SKM-1 (cell line): ENCODE measurements around the gene TUB.
A peak's percentile ranks its signal among the peaks of the same experiment; 100 is the strongest.

ENCODE experiments used
- DNase-seq: peaks from one replicate; lab custom pipeline; 2025; ENCODE audit not compliant: unreplicated experiment; lab: John Stamatoyannopoulos, UW

TUB gene

DNA sequence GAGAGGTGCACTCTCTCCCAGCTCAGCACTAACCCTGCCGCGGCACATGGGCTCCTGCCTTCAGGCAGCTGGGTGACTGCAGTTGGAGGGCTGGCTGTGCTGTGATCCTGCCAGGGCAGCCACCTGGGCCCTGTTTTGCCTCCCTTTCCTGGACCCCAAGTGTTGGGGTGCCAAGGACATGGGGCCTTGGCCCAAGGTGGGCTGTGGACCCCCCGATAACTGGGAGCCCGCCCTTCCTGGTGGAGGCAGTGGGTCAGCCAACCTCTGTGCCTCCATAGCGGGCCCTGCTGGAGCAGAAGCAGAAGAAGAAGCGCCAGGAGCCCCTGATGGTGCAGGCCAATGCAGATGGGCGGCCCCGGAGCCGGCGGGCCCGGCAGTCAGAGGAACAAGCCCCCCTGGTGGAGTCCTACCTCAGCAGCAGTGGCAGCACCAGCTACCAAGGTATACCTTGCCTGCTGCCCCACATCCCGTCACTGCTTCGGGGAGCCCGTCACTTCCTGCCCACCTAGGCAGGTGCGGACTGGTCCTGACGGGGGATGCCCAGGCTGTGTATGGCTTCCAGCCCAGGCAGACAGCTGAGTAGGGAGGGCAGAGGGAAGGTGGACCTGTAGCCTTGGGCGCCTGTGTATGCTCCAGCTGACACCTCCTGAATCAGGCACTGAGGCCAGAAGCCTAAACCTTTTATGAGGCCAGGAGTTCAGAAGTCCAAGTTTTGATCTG, 8.9 kb downstream of the TUB start:
- DNase-seq = no peak

DNA sequence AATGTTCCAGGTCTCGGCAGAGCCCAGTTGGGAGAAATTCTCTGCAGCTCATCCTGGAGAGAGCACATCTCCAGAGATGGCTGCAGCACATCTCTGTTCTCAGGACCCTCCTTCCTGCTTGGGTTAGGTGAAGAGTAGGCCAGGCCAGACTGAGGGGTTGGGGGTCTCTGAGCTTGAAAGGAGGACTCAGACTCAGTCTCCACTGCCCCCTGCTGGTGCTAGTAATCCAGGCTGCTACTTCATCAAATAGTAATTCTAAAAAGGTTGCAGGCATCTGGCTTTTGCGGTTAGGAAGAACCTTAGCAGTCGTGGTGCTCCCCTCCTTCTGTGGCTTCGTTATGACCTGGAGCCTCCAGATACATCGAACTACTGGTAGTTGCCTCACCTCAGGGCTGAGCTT, 9.7 kb downstream of the TUB start:
- no peak for DNase-seq

DNA sequence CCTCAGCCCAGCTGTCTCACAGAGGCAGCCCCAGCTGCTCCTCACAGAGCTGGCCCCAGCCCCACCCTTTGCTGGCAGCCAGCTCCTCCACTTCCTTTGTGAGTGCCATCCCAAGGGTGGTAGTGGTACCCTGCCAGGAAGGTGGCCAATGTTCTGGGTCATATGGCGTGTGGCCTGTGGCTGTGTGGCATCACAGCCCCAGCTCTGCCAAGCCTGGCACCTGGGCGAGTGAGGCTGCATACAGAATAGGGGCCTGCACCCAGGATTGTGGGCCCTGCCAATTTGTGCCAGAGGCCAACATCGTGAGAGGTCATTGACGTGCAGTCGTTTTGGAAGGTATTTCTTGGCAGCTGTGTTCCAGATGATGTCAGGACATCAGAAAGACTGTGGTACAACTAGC, 10.7 kb downstream of the TUB start:
- no peak for DNase-seq

GRCh38 chr11:8092587-8093424, 11.8 kb downstream of the TUB start:
- peak; percentile 9 for DNase-seq

- DNase-seq = no peak
These were observed 13.0 kb downstream of the TUB start for GRCh38 chr11:8093931-8094575.

- no peak for DNase-seq
These were observed 13.6 kb downstream of the TUB start for GRCh38 chr11:8094656-8095055.

DNA sequence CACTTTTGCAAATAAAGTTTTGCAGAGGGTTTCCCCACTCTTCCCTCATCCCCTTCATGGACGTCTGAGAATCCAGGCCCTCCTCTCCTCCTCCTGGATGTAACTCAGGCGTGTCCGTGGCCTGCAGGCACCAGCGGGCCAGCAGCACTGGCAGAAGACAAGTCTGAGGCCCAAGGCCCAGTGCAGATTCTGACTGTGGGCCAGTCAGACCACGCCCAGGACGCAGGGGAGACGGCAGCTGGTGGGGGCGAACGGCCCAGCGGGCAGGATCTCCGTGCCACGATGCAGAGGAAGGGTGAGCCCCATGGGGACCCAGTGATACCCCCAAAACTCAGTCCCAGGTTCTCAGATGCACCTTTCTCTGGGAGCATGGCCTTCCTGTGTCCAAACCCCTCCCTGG, 14.4 kb downstream of the TUB start:
- DNase-seq = no peak

DNA sequence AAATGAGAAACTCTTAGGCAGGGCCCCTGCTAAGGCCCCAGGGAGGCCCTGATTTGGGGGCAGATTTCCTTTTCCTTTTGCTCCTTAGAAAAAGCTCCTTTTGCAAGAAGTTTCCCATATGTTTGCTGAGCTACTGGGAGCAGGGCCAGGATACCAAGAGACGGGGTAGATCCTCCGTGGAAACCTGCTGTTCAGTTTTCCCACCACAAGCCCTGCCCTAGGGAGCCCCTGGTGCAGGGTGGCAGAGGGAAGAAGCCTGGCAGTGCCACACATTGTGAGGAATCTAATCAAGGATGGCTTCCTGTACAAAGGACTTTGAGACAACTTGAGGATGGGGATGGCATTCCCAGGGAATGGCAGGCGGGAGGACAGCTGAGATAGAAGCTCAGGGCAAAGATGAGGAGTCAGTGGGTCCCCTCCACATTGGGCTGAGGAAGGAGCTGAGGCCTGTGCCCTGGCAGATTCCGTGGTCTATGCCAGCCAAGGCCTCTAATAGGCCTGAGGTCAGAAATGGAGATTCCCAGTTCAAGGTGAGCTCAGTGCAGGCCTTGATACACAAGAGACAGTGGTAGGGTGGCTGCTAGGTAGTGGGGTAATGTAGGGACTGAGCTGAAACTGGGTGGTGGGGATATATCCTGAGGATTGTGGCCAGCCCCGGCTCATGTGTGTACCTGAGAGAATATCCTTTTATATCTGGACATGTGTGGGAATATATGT, 15.0 kb downstream of the TUB start:
- no peak for DNase-seq

- no peak for DNase-seq
These were observed 15.6 kb downstream of the TUB start for GRCh38 chr11:8096575-8096974.

GRCh38 chr11:8097062-8097461, 16.1 kb downstream of the TUB start:
- no peak for DNase-seq

DNA sequence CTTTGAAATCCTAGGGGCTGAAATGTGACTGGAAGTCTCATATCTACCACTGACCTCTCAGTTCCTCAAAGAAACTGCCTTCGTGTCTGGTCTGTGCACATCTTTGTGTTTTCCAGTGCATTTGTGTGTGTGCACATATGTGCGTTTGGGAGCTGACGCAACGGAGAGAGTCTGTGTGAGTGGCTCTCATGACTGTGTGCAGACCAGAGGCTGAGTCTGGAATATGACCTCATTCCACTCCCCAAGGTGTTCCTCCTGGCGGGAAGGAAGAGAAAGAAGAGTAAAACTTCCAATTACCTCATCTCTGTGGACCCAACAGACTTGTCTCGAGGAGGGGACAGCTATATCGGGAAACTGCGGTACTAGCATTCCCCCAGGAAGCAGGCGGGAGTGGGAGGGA, 16.5 kb downstream of the TUB start:
- DNase-seq = no peak

GRCh38 chr11:8097926-8098325, 16.9 kb downstream of the TUB start:
- no peak for DNase-seq

DNA sequence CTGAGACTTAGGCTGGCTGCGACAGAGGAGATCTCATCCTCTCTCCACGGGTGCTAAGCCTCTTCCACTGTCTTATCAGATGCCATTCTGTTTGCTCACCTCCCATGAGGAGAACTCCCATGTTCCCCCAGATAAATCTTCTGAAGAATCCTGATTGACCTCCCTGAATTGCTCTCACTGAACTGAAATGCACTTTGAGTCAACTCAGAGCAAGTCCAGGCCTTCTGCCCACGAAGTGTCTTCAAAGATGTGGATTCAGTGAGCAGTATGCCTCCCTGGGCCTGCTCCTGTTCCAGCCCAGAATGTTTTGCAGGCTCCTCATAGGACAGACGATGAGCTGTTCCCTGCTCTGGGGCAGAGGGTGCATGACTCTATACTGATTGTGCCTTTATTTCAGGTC, 17.4 kb downstream of the TUB start:
- DNase-seq = no peak

DNA sequence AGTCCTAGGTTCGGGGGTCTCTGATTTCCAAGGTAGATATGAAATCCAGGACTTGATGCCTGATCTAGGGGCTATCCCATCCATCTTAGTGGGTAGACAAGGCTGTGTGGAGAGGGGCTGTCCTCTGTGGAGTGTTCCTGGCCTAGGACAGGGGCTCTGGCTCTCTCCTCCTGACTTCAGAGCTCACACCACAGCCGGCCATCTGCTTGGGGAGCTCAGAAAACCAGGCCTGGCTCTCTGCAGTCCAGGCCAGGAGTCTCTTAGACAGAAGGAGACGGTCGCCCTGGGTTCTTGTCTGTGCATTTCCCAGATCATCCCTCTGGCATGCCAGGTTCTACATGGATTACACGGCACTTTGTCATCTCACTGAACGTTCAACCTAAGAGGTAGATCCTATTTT, 17.9 kb downstream of the TUB start:
- DNase-seq = no peak

- no peak for DNase-seq
These were observed 18.4 kb downstream of the TUB start for GRCh38 chr11:8099291-8099899.

- DNase-seq = no peak
These were observed 19.1 kb downstream of the TUB start for GRCh38 chr11:8100158-8100557.

DNA sequence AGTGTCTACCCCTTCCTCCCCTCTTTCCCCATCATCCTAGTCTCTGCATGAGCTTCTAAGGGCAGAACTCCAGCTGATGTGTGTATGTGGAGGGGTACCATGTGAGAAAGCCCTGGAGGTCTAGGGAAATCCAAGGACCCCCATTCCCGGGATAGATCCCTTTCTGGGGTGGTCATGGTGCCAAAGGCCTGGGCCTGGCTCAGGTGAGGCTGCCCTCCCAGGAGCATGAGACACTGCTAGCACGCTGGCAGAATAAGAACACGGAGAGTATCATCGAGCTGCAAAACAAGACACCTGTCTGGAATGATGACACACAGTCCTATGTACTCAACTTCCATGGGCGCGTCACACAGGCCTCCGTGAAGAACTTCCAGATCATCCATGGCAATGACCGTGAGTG, 19.6 kb downstream of the TUB start:
- no peak for DNase-seq

GRCh38 chr11:8101421-8101820, 20.4 kb downstream of the TUB start:
- DNase-seq = no peak

DNA sequence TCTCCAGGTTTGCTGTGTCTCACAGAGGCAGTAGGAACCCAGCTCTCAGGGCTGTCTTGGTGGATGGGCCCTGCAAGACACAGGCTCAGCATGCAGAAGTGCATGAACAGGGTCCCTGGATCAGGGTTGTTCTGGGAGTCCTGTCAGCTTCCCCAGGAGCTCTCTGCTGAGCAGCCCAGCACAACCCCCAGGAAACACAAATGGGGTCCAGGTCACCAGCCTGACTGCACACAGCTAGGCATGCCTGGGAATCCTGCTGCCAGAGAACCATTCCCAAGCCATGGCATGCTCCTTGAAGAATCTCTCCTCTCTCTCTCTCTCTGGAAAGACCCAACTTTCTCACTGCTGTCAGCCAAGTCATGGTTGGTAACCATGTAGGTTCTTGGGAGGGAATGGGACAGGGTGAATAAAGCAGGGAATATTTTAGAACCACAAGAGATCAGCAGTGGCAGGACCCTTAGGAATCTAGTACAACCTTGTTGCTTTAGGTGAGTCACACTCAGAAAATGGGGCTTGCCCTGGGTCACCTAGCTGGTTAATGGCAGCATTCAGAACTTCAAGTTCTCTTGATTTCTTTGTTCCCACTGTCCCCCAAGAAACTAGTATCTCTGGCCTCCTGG, 21.4 kb downstream of the TUB start:
- DNase-seq = no peak

GRCh38 chr11:8102965-8103364, 22.0 kb downstream of the TUB start:
- no peak for DNase-seq

- DNase-seq = no peak
These were observed 22.9 kb downstream of the TUB start for GRCh38 chr11:8103909-8104308.
